NCI-H524 (cell line): ENCODE measurements around the gene DNAJC11.
"Not testable (repeated sequence)": the region's sequence is repeated elsewhere in the genome, so short reads cannot be mapped to it uniquely, and the experiment has no call there.

Experiments
- DNase-seq, 2 experiments: peaks; one replicate each; lab custom pipeline; 2025; lab: John Stamatoyannopoulos, UW

The DNAJC11 gene

GRCh38 chr1:6695868-6696267, 5.7 kb downstream of the DNAJC11 start:
- DNase-seq = no peak

DNA sequence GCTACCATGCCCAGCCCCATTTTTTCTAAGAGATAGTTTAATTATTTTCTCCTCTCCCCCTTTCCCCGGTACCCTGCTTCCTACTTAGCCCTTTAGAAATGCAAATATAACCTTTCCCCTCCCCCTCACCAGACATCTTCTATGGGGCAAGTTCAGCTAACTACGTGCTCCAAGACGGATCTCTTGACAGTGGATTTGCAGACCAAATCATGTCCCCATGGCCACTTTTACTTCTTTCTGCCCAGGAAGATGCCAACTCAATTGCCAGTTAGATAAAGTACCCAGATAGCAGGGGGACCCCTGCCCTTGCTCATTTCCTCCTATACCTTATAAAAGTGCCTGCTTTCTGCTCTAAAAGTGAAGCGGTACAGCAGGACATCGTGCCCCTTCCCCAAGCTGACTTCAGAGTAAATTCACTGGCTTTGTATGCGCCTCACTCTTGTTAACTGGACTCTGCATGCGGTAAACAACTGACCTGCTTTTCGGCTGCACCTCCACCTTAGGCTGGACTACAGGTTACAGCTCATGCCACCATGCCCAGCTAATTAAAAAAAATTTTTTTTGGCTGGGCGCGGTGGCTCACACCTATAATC, 7.4 kb downstream of the DNAJC11 start:
- DNase-seq = no peak

DNA sequence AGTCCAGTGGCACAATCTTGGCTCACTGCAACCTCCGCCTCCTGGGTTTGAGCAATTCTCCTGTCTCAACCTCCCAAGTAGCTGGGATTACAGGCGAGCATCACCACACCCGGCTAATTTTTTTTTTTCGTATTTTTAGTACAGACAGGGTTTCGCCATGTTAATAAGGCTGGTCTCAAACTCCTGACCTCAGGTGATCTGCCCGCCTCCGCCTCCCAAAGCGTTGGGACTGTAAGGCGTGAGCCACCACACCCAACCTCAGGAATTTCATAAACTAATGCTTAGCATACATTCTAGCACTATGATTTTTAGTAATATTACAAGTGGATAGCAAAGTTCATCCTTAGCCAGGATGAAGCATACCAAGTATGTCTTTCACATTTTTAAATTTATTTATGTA, 8.7 kb downstream of the DNAJC11 start:
- DNase-seq = no peak

DNA sequence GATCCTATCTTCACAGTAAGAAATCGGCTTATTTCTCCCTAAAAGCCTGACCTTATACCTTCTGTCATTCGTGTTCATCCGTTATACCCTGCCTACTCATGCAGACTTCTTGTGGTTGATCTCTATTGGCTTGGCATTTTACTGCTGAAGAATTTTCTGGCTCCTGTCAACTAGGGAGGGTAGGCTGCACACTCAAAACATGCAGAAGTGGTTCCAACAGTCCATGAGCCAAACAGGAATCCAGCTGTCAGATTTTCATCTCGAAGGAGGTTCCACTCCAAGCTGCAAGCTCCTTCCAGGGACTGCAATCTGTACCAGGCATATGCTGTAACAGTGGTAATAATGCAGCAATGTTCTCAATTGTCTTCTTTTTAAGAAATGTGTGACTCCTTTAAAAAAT, 10.1 kb downstream of the DNAJC11 start:
- DNase-seq = peak in 1 of 2 experiments; percentile 2

DNA sequence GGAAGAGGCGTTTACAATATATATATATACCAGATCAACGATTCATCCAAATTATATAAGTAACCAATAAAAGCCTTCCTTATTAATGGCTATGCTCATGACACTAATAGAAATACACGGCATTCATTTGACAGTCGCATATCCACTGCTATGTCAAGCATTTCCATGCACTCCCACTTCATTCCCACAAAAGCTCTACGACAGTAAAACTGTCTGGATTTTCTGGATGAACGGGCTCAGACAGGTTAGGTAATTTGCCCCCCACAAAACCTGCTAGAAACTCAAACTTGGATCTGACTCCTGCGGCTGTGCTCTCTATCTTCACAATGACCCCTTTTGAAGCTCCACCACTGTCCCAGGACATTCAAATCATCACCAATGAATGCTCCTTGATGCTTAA, 11.4 kb downstream of the DNAJC11 start:
- no peak for DNase-seq

DNA sequence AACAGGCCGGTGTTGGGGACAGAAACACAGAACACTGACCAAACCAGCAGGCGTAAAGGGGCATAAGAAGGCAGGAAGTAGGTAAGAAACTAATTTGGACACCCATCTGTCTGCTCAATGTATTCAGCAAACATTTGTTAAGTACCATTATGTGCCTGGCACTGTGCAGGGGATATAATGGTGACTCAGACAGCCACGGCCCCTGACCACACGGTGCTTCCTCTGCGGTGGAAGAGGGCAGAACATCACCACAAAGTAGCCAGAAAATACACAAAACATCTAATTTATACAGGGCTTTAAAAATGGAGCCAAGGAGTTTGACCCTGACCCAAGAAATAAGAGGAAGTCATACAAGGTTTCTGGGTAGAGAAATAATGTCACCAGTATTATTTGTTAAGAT, 12.9 kb downstream of the DNAJC11 start:
- no peak for DNase-seq

- DNase-seq = no peak
These were observed 13.6 kb downstream of the DNAJC11 start for GRCh38 chr1:6688001-6688400.

- no peak for DNase-seq
These were observed 15.3 kb downstream of the DNAJC11 start for GRCh38 chr1:6686294-6686693.

DNA sequence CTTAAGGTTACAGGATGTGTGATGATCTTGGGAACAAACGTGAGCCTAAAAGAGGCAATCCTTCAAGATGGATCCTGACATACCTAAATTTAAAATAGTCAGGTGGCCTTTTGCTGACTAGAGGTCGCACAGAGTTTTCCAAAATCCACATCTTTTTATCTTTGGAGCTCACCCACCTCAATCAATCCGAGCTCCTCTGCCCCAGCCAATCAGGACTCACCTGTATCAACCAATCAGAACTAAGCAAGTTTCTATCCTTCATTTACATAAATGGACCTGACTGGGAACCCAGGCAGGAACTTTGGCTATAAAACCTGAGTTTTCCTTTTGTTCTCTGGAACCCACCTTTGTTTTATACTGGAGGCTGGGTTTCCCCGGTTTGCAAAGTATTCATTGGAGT, 16.2 kb downstream of the DNAJC11 start:
- DNase-seq = no peak

DNA sequence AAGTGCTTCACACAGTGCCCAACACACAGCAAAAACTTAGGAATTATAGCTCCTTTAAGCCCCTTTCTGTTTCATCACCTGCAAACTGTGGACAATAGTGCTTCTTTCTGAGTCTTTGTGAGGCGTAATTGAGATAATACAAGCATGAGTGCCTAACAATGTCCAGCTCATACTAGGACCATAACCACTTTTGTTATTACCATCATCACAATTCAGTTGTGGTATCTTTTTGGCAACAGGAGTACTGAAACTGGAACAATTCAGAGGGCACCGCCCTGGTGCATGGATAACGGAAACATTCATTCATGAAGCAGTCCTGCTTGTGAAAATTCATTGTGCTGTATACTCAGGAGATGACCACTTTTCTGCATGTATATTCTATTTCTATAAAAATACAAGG, 18.2 kb downstream of the DNAJC11 start:
- DNase-seq = no peak

- DNase-seq = no peak
These were observed 25.7 kb downstream of the DNAJC11 start for GRCh38 chr1:6675941-6676340.

- peak; percentile 61 to 88 for DNase-seq
These were observed 26.8 kb downstream of the DNAJC11 start for GRCh38 chr1:6674771-6675170.

GRCh38 chr1:6673816-6674398, 27.7 kb downstream of the DNAJC11 start:
- DNase-seq = no peak

DNA sequence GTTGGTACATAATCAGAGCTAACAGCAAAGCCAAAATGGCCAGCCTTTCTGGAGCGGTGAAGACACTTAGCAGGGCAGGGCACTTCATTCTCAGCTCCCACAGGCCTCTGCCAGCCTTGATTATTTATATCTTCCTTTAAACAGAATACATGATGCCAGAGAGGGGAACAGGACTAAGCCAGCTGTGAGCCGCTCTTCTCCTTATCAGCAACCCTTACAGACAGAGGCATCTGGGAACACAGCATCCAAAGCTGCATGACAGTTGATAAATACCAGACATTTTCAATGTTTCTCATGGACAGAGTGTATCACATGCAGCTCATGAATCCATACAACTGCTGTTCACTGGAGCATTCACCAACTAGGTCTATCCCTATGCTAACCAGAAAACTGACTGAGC, 29.1 kb downstream of the DNAJC11 start:
- DNase-seq = no peak

DNA sequence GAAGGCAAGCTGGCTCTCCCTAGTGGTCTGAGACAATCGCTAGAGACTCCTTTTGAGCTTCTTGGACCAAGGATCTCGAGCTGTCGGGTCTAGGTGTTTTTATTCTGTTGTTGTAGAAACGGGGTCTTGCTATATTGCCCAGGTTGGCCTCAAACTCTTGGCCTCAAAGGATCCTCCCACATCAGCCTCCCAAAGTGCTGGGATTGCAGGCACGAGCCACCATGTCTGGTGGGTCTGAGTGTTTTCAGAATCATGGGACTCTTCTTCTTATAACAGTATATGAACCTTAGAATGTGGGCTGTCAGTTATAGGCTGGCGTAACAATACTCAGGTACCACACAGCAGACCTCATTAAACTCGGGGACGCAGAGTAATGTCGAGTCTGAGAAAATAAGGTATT, 33.1 kb downstream of the DNAJC11 start:
- no peak for DNase-seq

- no peak for DNase-seq
These were observed 34.5 kb downstream of the DNAJC11 start for GRCh38 chr1:6667139-6667538.

DNA sequence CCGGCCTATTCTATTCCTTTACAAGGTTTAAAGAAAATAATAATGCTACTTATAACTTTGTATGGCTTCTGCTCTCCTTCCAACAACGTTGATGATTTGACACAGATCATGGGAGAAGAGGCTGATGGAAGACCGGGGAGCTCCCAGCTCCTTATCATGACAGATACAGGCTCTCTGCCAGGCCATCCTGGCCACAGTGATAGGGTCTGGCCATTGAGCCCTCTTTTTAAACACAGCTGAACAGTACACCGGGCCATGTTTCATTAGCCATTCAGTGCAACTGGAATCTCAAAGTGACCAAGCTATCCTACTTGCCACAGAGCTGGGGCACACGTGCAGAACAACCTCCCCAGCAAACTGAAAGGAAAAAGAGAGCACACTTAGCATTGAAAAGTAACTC, 34.9 kb downstream of the DNAJC11 start:
- DNase-seq = no peak

DNA sequence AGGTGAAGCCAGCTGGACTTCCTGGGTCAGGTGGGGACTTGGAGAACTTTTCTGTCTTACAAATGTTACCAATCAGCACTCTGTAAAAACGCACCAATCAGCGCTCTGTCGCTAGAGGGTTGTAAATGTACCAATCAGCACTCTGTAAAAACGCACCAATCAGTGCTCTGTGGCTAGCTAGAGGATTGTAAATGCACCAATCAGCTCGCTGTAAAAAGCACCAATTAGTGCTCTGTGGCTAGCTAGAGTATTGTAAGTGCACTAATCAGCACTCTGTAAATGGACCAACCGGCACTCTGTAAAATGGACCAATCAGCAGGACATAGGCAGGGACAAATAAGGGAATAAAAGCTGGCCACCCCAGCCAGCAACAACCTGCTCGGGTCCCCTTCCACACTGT, 39.1 kb downstream of the DNAJC11 start:
- not testable (repeated sequence) for DNase-seq

DNA sequence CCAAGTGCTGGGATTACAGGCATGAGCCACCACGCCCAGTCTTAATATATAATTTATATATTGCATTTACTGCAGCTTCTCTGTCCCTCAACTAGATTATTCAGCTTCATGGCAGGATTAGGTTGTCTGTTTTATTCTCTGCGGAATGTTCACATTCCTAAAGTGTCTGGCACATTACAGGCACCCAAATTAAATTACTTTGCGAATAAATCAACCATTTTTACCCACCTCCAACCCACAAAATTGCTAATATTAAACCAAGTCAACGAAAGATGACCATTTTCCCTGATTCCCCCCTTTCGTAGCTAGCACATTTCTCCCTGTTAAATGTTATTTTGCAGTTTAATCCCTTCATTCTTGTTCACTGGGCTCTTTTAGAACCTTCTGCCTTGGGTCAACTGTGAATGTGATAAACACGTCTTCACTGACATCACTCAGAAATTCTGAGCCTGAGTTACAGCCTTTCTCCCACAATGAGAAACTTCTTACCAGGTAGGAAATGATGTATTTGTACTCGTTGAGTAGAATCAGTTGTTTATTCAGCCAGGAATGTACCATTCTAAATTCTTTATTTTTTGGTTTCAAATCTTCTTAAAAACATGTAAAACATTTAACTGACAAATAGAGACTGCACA, 41.1 kb downstream of the DNAJC11 start:
- DNase-seq = no peak

DNA sequence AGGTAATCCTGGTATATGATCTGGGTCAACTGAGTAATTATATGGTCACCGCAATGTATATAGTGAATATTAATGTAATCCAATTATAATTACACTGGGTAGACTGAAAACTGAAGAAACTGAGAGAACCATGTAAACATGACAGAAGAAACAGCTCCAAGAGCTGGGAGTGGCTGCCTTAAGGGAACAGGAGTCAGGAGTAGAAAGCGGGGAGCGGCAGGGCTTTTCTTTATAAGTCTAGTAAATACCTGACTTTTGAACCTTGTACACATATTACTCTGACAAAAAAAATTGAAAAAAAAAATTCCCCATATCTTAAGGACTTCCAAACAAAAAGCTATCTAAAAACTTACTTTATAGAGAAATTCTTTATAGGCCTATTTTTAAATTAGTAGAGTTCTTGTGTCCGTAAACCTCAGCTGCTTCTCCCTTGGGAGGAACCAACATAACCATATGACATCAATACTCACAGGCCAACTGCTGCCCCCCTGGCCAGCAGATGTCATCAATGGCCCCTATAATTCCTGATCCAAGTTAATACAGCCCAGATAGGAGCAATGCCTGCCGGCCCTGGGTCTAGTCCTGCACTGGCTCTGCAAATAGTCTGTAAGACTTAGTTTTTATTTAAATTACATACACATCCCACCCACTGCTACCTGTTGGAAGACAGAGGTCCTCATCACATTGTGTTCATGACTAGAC, 43.1 kb downstream of the DNAJC11 start:
- DNase-seq = peak in 1 of 2 experiments; percentile 74

DNA sequence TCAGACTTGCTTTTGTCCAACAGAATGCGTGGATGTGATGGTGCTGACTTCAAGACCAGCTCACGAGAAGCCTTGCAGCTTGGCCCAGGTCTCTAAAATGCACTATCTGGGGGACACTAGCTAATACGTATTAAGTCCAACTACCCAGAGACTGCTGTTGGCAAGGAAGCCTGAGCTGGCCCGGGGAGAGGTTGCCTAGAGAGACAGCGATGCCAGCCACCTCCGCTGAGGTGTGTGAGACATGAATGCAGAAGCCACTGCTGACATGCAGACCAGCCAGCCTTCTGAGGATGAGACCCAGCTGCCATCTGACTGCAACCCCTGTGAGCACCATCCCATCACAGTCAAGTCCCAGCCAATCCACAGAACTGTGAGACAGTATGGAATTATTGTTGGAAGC, 44.5 kb downstream of the DNAJC11 start:
- DNase-seq = no peak

DNA sequence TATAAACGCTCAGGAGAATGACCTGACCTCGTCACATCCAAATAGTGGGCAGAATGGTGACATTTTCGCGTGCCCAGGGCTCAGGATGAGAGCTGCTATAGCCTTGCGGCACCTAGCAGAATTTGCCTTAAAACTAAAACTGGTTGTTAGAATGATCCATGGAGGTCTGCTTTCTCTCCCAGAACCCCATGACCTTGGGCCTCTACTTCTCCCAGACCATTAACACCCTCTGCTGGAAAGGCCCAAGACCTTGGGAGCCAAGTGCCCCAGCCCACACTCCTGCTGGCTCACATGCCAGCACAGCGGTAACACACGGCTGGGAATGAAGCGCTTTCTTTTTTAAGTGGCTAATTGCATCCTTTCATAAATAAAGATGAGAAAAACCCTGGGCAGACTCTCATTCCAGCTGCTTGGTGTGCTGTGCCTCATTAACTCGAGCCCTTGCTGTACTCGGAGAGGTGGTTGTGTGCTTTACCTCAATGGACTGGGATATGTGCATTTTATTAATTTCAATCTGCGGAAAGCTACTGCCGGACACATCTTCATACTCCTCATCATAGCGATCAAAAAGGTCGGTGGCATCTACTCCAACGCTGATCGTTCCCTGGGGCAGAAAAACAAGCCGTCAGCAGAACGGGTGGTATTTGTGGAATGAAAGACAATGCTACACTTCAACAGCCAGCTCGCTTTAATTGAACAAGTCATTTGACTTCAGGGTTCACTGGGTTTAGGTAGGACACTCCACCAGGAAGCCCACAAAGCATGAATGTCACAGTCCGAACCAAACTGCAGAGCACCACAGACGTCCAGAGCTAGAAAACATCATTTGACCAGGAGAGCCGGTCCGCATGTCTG, 48.0 kb downstream of the DNAJC11 start:
- DNase-seq = no peak
